Erythroblast (primary cell): ENCODE results near the gene TARDBP.

Experiments used
- GATA1 ChIP-seq: IDR thresholded peaks from 2 replicates; pipeline ENCODE4 v1.6.1; 2011; ENCODE audit warnings: low read depth, mild to moderate bottlenecking, control low read depth, low read length, moderate library complexity
- POLR2A ChIP-seq: IDR thresholded peaks from 2 replicates; pipeline ENCODE4 v1.6.1; 2011; ENCODE audit warnings: mild to moderate bottlenecking, low read length

GRCh38 chr1:11057477-11057876, 45.0 kb downstream of the TARDBP start:
- TF ChIP-seq POLR2A = no peak
- no peak for TF ChIP-seq GATA1
